ENCODE measurements around the gene GALK2. TPM values are rescaled to one million over a fixed set of nuclear protein-coding genes. Genes with fewer than 3 reads are reported as not detected.

Gene GALK2
- total RNA-seq, 2 experiments from 2014 or later, result 27.9 to 31.5 TPM

GRCh38 chr15:49242820-49243219, 72.8 kb downstream of the GALK2 start:
- CTCF ChIA-PET (ENCODE audit: unreplicated experiment), result no interaction called here
- DNase-seq (ENCODE audit: low spot score), result no peak
- POLR2A ChIA-PET, result interaction anchor here (0.5 to 1.1 kb wide), 4 partner anchors 59 to 1182 kb away, joined by 3 to 4 read pairs (median 3); partner anchors contain the start of gene USP8
- H3K9me3 ChIP-seq (ENCODE audit: low read length), result no peaks in the 10 kb centered on the region
- no TSS peak for BruUV-seq (replicated peaks)
- no peaks in the 10 kb centered on the region for H4K20me1 ChIP-seq (ENCODE audit: insufficient read depth, low read length)
- intact Hi-C loops (cut with micrococcal nuclease; ENCODE audit: unreplicated experiment), result no loop called here
- TF ChIP-seq CTCF (conservative IDR thresholded peaks at IDR 0.05; ENCODE audit: low read length) (no peak), EZH2phosphoT487 (IDR thresholded peaks at IDR 0.05; ENCODE audit: borderline replicate concordance, low read depth, low read length) (no peak)
- H2AFZ ChIP-seq (ENCODE audit: low read length), result no peak overlapping the region
- H3K4me3 ChIP-seq (ENCODE audit: low read depth, low read length, poor library complexity, severe bottlenecking), result no peak overlapping the region
- no peaks in the 10 kb centered on the region; the same call in 1 of the 2 replicates for H3K9me2 ChIP-seq (ENCODE audit: insufficient read depth, low read length)
- no peak overlapping the region for H3K27ac ChIP-seq (ENCODE audit: low read depth, low read length, poor library complexity, severe bottlenecking)
- H3K79me2 ChIP-seq (ENCODE audit: insufficient read depth, low read depth, low read length), result no peaks in the 10 kb centered on the region
- H3K36me3 ChIP-seq (ENCODE audit: insufficient read depth, low read length), result peaks cover 11% of the 10 kb centered on the region
- H3K4me1 ChIP-seq (ENCODE audit: insufficient read depth, low read length, poor library complexity, severe bottlenecking), result no peaks in the 10 kb centered on the region
- H3K4me2 ChIP-seq (ENCODE audit: low read length), result no peak overlapping the region

GRCh38 chr15:49247556-49248110, 77.6 kb downstream of the GALK2 start:
- no peak for TF ChIP-seq CTCF (conservative IDR thresholded peaks at IDR 0.05; ENCODE audit: low read length)
- TF ChIP-seq EZH2phosphoT487 (IDR thresholded peaks at IDR 0.05; ENCODE audit: borderline replicate concordance, low read depth, low read length), result no peak
- Histone ChIP-seq H3K79me2 (ENCODE audit: insufficient read depth, low read depth, low read length) (no peaks in the 10 kb centered on the region), H2AFZ (ENCODE audit: low read length) (no peak overlapping the region), H3K4me2 (ENCODE audit: low read length) (no peak overlapping the region), H3K27ac (ENCODE audit: low read depth, low read length, poor library complexity, severe bottlenecking) (no peak overlapping the region), H3K4me1 (ENCODE audit: insufficient read depth, low read length, poor library complexity, severe bottlenecking) (no peaks in the 10 kb centered on the region), H3K36me3 (ENCODE audit: insufficient read depth, low read length) (peaks cover 15% of the 10 kb centered on the region; the same call in 1 of the 2 replicates), H3K4me3 (ENCODE audit: low read depth, low read length, poor library complexity, severe bottlenecking) (no peak overlapping the region), H3K9me3 (ENCODE audit: low read length) (no peaks in the 10 kb centered on the region), H3K9me2 (ENCODE audit: insufficient read depth, low read length) (no peaks in the 10 kb centered on the region), H4K20me1 (ENCODE audit: insufficient read depth, low read length) (no peaks in the 10 kb centered on the region)
- no TSS peak for BruUV-seq (replicated peaks)
- POLR2A ChIA-PET, result interaction anchor here (0.6 kb wide), 1 partner anchor 53 kb away, joined by 8 read pairs; no protein-coding TSS in a partner anchor
- CTCF ChIA-PET (ENCODE audit: unreplicated experiment), result no interaction called here
- intact Hi-C loops (cut with micrococcal nuclease; ENCODE audit: unreplicated experiment), result no loop called here
- no peak for DNase-seq (ENCODE audit: low spot score)

- Histone ChIP-seq H3K4me3 (ENCODE audit: low read depth, low read length, poor library complexity, severe bottlenecking) (no peak overlapping the region), H3K4me2 (ENCODE audit: low read length) (no peak overlapping the region), H3K36me3 (ENCODE audit: insufficient read depth, low read length) (peaks cover 12% of the 10 kb centered on the region; the same call in 1 of the 2 replicates), H4K20me1 (ENCODE audit: insufficient read depth, low read length) (no peaks in the 10 kb centered on the region), H3K79me2 (ENCODE audit: insufficient read depth, low read depth, low read length) (no peaks in the 10 kb centered on the region), H3K9me3 (ENCODE audit: low read length) (no peaks in the 10 kb centered on the region), H3K4me1 (ENCODE audit: insufficient read depth, low read length, poor library complexity, severe bottlenecking) (no peaks in the 10 kb centered on the region), H3K27ac (ENCODE audit: low read depth, low read length, poor library complexity, severe bottlenecking) (no peak overlapping the region), H3K9me2 (ENCODE audit: insufficient read depth, low read length) (no peaks in the 10 kb centered on the region), H2AFZ (ENCODE audit: low read length) (no peak overlapping the region)
- intact Hi-C loops (cut with micrococcal nuclease; ENCODE audit: unreplicated experiment), result no loop called here
- TF ChIP-seq CTCF (conservative IDR thresholded peaks at IDR 0.05; ENCODE audit: low read length) (no peak), EZH2phosphoT487 (IDR thresholded peaks at IDR 0.05; ENCODE audit: borderline replicate concordance, low read depth, low read length) (no peak)
- CTCF ChIA-PET (ENCODE audit: unreplicated experiment), result no interaction called here
- no TSS peak for BruUV-seq (replicated peaks)
- POLR2A ChIA-PET, result interaction anchor here (0.6 kb wide), 1 partner anchor 54 kb away, joined by 8 read pairs; no protein-coding TSS in a partner anchor
- DNase-seq (ENCODE audit: low spot score), result no peak
Observed at GRCh38 chr15:49248291-49248690, 78.2 kb downstream of the GALK2 start.

Measured in OCI-LY7 (cell line).